RPMI7951 (cell line): ENCODE data around the gene CELSR3. TPM values are rescaled to one million over a fixed set of nuclear protein-coding genes. Genes with fewer than 3 reads are reported as not detected.

Experiments
- DNase-seq: peaks from one replicate; pipeline ENCODE4 v3.0.0-alpha.2; 2012; ENCODE audit warnings: low read depth
- total RNA-seq: library from RNA; depleted of rRNA; stranded (reverse); fragments of >200 nt; shearing (Covaris generic); gene quantifications from 2 replicates; pipeline ENCODE4 v1.2.3, GENCODE V29; 2014; rRNA removed

CELSR3 gene
- total RNA-seq, 1 experiment from 2014 or later = 1.1 TPM

- no peak for DNase-seq
Measured at GRCh38 chr3:48599509-48600285, 63.0 kb downstream of the CELSR3 start.

GRCh38 chr3:48599077-48599501 lies 63.6 kb downstream of the CELSR3 start:
- no peak for DNase-seq

DNA sequence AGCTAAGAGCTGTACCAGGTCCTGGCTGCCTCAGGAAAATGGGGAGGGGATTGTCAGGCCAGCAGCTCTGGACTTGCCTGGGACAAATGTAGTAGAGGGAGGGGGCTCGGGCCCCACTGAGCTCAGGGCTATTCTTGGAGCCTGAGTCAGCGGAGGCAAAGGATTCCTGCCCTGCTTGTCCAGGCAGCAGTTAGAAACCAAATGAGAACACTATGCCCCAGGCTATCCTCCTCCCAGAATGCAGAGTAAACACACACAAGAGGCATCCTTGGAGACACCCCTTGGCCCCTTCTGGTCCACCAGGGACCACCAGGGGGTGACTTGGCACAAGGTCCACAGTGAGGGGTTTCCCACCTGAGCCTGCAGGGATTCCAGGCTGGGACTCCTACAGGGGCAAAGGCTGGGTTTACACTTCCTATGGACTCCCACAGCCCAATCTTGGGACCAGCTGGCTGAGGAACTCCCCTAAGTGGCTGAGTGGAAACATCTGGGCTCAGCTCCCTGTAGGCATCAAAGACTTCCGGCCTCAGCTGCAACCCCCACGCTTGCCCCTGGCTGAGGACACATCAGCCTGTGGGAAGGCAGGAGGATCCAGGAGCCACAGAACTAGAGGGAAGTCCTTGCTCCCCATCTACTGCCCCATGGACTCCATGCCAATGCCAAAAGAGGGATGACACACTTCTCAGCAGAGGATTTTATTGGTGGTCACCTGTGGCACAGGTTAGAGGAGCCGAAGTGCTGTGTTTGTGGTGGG lies 64.2 kb downstream of the CELSR3 start:
- peak; percentile 100 for DNase-seq

DNA sequence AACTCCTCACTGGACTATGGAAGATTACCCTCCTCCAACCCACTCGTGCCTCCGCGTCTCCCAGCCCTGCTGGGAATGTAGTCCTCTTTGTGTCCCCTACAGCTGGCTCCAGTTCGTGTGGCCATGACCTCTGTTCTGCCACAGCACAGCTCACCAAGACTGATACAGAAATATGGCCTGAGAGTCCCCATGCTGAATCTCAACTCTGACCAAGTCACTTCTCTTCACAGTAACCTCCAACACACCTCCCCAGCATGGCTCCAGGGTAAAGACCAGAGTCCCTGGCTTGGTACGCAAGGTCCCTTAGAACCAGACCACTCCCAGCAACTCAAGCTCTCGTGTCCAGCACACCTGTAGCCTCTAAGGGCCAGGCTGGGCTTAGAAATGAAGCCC lies 65.3 kb downstream of the CELSR3 start:
- DNase-seq = no peak

GRCh38 chr3:48596676-48597407 lies 65.8 kb downstream of the CELSR3 start:
- no peak for DNase-seq

DNA sequence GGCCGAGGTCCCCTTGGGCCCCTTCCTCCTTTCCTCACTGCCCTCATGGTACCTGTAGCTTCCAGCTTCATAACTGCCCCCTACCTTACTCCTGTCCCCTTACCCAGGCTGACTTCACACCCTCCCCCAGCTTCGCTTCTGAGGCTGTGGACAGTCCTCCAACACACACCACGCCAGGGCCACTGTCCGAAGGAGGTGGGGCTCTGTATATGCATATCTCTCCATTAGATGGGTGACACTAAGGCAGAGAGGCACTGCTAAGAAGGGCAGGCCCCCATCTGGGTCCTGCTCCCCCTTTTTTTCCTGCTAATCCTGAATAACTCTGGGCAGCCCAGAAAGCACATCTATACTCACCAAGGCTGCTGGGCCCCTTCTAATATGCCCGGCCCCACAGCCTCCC lies 66.5 kb downstream of the CELSR3 start:
- no peak for DNase-seq

DNA sequence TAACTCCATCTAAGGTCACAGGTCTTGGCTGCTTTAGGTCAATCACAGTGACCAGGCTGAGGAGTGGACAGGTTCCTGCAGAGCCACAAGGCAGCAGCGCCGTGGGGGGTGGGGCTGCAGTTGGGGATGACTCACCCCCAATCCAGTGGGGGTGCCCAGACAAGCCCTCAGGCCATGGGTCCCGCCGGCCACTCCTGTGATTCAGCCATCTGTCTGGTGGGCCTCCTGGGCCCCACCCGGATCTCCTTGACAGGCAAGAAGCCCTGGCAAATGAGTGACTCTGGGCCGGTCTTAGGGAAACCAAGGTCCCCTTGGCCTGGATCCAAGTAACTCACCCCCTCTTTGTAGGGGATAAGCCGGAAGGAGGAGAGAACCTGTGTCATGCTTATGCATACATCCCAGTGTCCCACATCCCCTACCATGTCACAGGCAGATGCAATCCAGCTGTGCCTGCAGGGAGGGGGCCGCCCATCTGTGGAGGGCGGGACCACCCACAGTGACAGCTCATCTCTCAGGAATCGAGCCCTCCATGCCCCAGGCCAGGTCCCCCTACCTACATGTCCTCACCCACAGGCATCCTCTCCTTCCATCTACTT lies 67.1 kb downstream of the CELSR3 start:
- peak; percentile 100 for DNase-seq

DNA sequence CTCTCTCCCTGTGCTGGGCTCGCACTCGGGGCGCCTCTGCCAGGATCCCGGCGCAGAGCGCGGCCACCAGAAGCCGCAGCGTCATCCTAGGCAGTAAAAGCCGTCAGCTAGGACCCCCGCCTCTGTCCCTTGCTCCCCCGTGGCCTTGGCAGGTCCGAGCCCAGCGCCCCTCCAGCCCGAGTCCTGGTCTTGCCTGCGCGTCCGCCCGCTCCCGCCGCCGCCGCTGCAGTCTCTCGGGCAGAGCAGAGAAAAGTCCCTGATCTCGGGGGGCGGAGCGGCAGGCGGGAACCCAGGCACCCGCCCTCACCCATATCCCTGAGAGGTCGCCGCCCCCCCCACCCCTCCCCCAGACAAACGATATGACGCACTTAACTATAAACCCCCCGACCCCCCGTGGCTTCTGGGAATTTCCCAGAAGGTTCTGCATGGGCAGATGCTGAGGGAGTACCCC lies 67.6 kb downstream of the CELSR3 start, which contains the start of gene COL7A1:
COL7A1 (minus strand) TSS at position 255 of the 451 bp plus-strand sequence; CDS start at position 85, 170 bp downstream.
- no peak for DNase-seq

- peak; percentile 63 for DNase-seq
Measured at GRCh38 chr3:48594417-48595049, 68.2 kb downstream of the CELSR3 start.

GRCh38 chr3:48593337-48593736 lies 69.3 kb downstream of the CELSR3 start:
- DNase-seq = no peak

- peak; percentile 64 for DNase-seq
Measured at GRCh38 chr3:48592519-48593087, 70.1 kb downstream of the CELSR3 start.

DNA sequence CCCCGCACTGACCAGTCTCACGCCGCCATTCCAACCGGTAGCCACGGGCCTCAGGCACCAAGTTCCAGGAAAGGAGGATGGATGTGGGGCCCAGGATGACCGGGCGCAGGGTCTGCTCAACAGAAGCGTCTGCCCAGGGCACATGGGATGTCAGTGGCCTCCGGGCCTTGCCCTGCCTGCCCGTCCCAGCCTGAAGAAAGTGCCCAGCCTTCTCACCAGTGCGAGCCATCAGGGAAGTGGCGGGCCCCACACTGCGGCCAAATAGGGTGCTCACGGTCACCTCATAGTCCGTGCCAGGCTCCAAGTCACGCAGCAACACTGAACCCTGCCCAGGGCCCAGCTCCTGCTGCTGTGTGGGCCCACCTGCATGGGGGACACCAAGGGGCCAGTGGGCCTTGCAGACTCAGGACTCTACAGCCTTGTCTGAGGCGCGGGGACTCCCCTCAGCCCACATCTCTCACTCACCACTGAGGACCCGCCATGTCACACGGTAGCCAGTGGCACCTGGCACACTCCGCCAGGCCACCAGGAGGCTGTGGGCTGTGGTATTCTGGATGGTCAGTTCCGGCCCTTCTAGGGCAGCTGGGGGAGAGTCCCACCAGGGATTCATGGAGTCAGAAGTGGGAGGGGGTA lies 70.7 kb downstream of the CELSR3 start:
- DNase-seq = no peak

GRCh38 chr3:48591436-48591835 lies 71.2 kb downstream of the CELSR3 start:
- no peak for DNase-seq

- no peak for DNase-seq
Measured at GRCh38 chr3:48588230-48588629, 74.5 kb downstream of the CELSR3 start.

GRCh38 chr3:48587686-48588085 lies 75.0 kb downstream of the CELSR3 start:
- no peak for DNase-seq

Other genes with a start within 250 kb of the CELSR3 start
- 4.7 and 14.2 TPM in 2 replicates for gene PLXNB1, start 232.8 kb downstream of the CELSR3 start, total RNA-seq
- 18.1 and 21.6 TPM in 2 replicates for gene CCDC51, start 222.8 kb downstream of the CELSR3 start, total RNA-seq
- gene TMA7, start 222.6 kb downstream of the CELSR3 start, total RNA-seq = 726 and 838 TPM in 2 replicates
- gene ATRIP, start 216.1 kb downstream of the CELSR3 start, total RNA-seq = 10.7 and 14.3 TPM in 2 replicates
- 206 and 217 TPM in 2 replicates for gene SHISA5, start 158.7 kb downstream of the CELSR3 start, total RNA-seq
- gene PFKFB4, start 106.1 kb downstream of the CELSR3 start, total RNA-seq = 41.2 and 56.9 TPM in 2 replicates
- gene UCN2, start 99.1 kb downstream of the CELSR3 start, total RNA-seq = 4.3 and 7.2 TPM in 2 replicates
- gene COL7A1, start 67.6 kb downstream of the CELSR3 start, total RNA-seq = 110 and 141 TPM in 2 replicates
- 393 and 540 TPM in 2 replicates for gene UQCRC1, start 53.2 kb downstream of the CELSR3 start, total RNA-seq
- gene TMEM89, start 41.1 kb downstream of the CELSR3 start, total RNA-seq = not detected in 2 replicates
- gene SLC26A6, start 27.4 kb downstream of the CELSR3 start, total RNA-seq = 32.3 and 35.1 TPM in 2 replicates
- gene NCKIPSD, start 23.0 kb upstream of the CELSR3 start, total RNA-seq = 25.7 and 29.6 TPM in 2 replicates
- gene IP6K2, start 54.3 kb upstream of the CELSR3 start, total RNA-seq = 66.2 and 72.0 TPM in 2 replicates
- gene PRKAR2A, start 185.0 kb upstream of the CELSR3 start, total RNA-seq = 35.8 and 38.7 TPM in 2 replicates
- gene SLC25A20, start 236.0 kb upstream of the CELSR3 start, total RNA-seq = 19.4 and 25.6 TPM in 2 replicates